ENCODE data around the gene MCTP2. TPM values are rescaled to one million over a fixed set of nuclear protein-coding genes. Genes with fewer than 3 reads are reported as not detected.

The MCTP2 gene
- total RNA-seq, 1 experiment from 2014 or later, result 1.3 TPM

GRCh38 chr15:94277485-94277884 lies 46.1 kb downstream of the MCTP2 start:
- no CpG with 5 or more reads among the region's 1 CpG for WGBS (ENCODE audit: extremely low coverage, insufficient read length, low lambda C conversion rate)
- H3K27me3 Mint-ChIP-seq (ENCODE audit: low read depth), result no peaks in the 10 kb centered on the region

More at GRCh38 chr15:94277485-94277884, 46.1 kb downstream of the MCTP2 start:
- Mint-ChIP-seq H3K4me3 (no peak overlapping the region), H3K9me3 (no peaks in the 10 kb centered on the region), H3K36me3 (ENCODE audit: insufficient read depth in 1 of 3, low read depth in 3 of 3) (no peaks in the 10 kb centered on the region), H3K4me1 (no peaks in the 10 kb centered on the region), H3K27ac (no peak overlapping the region)
- TF ChIP-seq CTCF (conservative IDR thresholded peaks at IDR 0.05), result no peak
- no peak overlapping the region for H3K4ac ChIP-seq (ENCODE audit: low read depth, low read length)
- H2AFZ ChIP-seq (ENCODE audit: low read length), result no peak overlapping the region
- H3K23me2 ChIP-seq (ENCODE audit: insufficient read length, low read depth, low read length, poor library complexity, severe bottlenecking), result no peaks in the 10 kb centered on the region
- no peak overlapping the region for H2BK15ac ChIP-seq (ENCODE audit: low read depth, low read length)
- no peaks in the 10 kb centered on the region for H3K27me3 ChIP-seq (ENCODE audit: insufficient read depth, low read length)
- H3T11ph ChIP-seq (ENCODE audit: low read length), result no peak overlapping the region
- no peak overlapping the region for H3K9ac ChIP-seq (ENCODE audit: extremely low read depth, insufficient read length, low read length)
- no peaks in the 10 kb centered on the region for H3K9me3 ChIP-seq (ENCODE audit: control insufficient read depth, low read depth, low read length)
- no peak overlapping the region for H3K56ac ChIP-seq (ENCODE audit: insufficient read length, low read depth, low read length)
- H2BK12ac ChIP-seq (ENCODE audit: insufficient read length, low read depth, low read length), result no peak overlapping the region
- H2BK20ac ChIP-seq (ENCODE audit: low read depth, low read length, poor library complexity, severe bottlenecking), result no peak overlapping the region
- no peaks in the 10 kb centered on the region for H3K79me1 ChIP-seq (ENCODE audit: insufficient read depth, low read depth, low read length, poor library complexity, severe bottlenecking)
- no peak for DNase-seq
- no peak overlapping the region for H2BK5ac ChIP-seq (ENCODE audit: insufficient read length, low read length)
- H4K20me1 ChIP-seq (ENCODE audit: control insufficient read depth, insufficient read depth, insufficient read length), result no peaks in the 10 kb centered on the region
- H4K5ac ChIP-seq (ENCODE audit: insufficient read length, low read depth, low read length), result no peak overlapping the region
- H3K4me2 ChIP-seq (ENCODE audit: insufficient read depth, insufficient read length, low read length), result no peak overlapping the region
- no peaks in the 10 kb centered on the region for H3K4me1 ChIP-seq (ENCODE audit: insufficient read depth, low read length)
- no peak overlapping the region for H4K91ac ChIP-seq (ENCODE audit: insufficient read length, low read depth, low read length)
- H3K27ac ChIP-seq (ENCODE audit: insufficient read length, low read depth, low read length), result no peak overlapping the region
- no peak overlapping the region for H3K23ac ChIP-seq (ENCODE audit: insufficient read length, low read depth, low read length)
- H2BK120ac ChIP-seq (ENCODE audit: low read depth, low read length, poor library complexity, severe bottlenecking), result no peak overlapping the region
- no peak overlapping the region for H4K8ac ChIP-seq (replicated peaks; ENCODE audit: insufficient read length, low read depth, low read length)
- H3K18ac ChIP-seq (ENCODE audit: insufficient read length, low read depth, low read length), result no peak overlapping the region
- no peak overlapping the region for H3K14ac ChIP-seq (ENCODE audit: insufficient read depth, low read length)
- H2AK5ac ChIP-seq (ENCODE audit: insufficient read length, low read length), result no peak overlapping the region
- H3K79me2 ChIP-seq (ENCODE audit: insufficient read depth, low read length), result no peaks in the 10 kb centered on the region

Data from H9 (cell line).